ENCODE data around the gene GRK5.

GRK5 gene

GRCh38 chr10:119279441-119279840, 72.1 kb downstream of the GRK5 start:
- no peak for DNase-seq

- DNase-seq, result peak; percentile 80
Measured at GRCh38 chr10:119281581-119282071, 74.3 kb downstream of the GRK5 start.

- DNase-seq, result no peak
Measured at GRCh38 chr10:119282446-119282845, 75.1 kb downstream of the GRK5 start.

- no peak for DNase-seq
Measured at GRCh38 chr10:119283387-119283786, 76.0 kb downstream of the GRK5 start.

- DNase-seq, result peak; percentile 31
Measured at GRCh38 chr10:119283818-119284217, 76.4 kb downstream of the GRK5 start.

DNA sequence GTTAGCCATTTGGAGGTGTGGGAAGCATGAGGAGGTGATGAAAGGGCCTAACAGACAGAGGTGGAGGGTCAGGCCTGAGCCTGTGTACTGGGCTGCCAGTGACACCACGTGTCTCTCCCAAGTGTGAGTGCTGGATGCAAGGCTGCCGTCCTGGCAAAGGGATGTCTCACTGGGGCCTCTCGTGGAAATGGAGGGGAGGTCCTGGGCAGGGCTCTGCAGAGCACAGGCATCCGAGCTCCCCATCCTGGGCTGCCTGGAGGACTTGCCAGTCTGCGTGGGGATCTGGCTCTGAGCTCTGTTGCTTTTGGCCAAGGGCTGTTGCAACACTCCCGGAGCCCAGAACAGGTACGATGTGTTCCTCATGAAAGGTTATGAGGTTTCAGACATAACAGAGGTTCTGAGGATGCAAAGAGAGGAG, 77.3 kb downstream of the GRK5 start:
- DNase-seq, result no peak

DNA sequence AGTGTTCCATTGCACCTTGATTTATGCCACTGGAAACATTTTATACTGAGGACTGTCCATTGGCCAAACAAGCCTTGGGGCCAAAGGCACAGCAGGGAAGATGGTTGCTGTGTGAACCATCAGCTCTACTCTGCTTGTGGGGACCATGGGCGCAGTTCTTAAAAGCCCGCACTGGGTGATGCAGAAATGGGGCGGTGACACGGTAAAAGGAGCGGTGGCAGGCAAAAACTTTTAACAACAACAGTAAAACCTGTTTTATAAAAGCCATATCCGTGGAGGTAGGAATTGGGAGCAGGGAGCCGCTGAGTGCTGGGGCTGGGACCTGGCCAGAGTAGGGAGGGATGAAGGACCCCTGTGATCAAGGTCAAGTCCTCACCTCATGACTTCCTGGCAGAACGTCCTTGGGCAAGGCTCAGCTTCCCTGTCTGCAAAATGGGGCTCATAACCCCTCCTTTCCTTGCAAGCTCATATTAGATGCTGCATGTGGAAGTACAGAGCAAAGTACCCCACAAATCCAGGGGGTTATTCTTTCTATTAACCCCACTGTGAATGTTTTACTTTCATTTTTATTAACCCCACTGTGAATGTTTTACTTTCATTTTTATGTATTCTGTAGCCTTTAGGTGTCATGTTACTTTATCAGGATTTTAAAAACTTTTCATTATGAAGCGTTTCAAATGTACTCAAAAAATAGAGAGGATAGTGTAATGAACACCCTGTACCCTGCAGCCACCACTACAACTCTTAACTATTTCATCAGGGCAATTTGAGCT, 78.3 kb downstream of the GRK5 start:
- no peak for DNase-seq

GRCh38 chr10:119286516-119286915, 79.1 kb downstream of the GRK5 start:
- DNase-seq, result no peak

DNA sequence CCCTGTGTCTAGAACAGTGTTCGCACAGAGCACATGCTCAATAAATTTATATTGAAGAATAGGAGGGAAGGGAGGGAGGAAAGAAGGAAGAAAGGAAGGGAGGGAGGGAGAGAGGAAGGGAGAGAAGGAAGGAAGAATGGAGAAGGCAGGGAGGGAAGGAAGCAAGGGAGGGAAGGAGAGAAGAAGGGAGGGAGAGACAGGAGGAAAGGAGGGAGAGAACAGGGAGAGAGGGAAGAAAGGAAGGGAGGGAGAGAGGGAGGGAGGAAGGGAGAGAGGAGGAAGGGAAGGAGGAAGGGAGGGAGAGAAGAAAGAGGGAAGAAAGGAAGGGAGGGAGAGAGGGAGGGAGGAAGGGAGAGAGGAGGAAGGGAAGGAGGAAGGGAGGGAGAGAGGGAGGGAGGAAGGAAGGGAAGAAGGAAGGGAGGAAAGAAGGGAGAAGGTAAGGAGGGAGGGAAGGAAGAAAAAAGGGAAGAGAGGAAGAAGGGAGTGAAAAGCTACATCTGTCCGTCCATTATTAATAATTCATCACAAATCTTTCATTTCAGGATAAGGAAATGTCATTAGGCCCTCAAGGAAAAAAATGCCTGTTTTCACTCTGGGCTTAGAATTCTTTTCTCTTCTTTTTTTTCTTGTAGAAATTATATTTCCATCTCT, 79.7 kb downstream of the GRK5 start:
- DNase-seq, result no peak

DNA sequence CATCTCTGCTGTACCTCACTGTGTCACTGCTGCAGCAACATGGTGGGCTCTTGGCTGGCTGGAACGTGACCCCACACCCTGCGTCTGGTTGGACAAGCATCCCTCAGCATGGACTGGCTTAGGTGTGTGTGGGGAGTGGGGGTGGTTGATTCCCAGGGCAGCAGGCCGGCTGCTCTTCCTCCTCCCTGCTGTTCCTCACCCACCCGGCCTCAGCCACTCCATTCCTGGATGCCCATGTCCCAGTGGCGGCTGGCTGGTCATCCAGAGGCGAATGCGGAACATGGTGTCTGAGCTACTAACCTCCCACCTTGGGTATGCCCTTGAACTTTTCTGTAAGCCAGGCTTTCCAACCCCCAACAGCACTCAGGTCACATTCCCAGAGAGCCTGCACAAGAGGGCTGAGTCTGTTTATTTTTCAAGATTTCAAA, 81.2 kb downstream of the GRK5 start:
- no peak for DNase-seq

GRCh38 chr10:119289227-119289920, 82.0 kb downstream of the GRK5 start:
- DNase-seq, result no peak

DNA sequence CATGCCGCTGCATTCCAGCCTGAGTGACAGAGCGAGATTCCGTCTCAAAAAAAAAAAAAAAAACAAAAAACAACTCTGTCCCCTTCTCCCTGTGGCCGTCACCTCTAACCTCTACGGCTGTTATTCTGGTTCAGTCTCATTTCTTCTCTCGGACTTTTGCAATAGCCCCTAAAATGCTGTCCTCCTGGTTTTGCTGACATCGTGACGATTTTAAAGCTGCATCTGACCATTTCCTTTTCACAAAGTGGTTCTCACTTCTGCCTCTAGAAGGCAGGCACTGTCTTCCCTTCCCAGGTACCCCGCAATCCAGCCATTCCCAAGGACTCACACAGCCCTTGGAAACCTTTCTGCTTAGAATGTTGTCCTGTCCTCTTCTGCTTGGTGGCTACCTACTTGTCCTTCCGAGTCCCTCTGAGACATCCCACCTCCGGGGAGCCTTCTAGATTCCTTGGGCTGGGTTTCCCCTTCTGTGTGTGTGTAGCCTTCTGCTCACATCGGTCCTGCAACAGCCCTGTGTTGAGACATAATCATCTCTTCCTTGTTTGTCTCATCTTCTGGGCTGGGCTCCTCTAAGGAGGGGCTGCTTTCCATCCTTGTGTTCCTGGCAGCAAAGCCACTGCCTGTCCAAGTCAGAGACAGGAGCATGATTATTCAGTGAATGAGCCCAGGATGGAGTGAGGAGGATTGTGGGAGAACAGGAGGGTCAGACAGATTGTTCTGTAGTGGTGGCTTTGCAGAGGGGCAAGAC, 83.1 kb downstream of the GRK5 start:
- no peak for DNase-seq

GRCh38 chr10:119291223-119291900, 84.0 kb downstream of the GRK5 start:
- no peak for DNase-seq

DNA sequence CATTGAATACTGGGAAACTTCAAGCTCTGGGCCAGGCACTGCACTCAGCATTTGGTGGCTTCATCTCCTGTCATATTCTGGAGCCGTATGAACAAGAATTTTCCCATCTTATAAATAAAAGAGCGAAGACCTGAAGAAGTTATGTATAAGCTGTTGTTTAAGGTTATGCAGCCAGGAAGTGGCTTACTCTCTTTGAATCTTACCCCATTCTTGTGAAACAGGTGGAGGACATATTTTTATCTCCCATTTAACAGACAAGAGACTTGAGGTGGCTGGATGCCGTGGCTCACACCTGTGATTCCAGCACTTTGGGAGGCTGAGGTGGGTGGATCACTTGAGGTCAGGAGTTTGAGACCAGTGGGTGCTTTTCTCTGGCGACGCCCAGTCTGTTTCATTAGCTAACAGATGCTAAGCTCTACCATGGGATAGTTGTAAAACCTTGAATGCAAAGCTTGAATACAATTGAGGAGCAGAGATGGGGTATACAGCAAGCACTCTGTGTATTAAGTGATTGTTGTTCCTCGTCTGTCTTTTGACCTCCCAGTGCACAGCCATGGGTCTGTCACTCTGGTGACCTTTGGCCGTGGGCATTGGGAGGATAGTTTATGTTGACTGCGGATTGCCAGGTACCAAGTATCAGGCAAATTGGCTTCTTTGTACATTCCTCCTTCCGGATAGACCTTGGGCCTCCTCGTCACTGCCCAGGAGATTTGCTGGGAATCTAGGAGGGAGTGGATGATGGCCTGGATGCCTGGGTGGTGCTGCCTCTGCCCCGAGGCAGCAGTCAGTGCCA, 85.8 kb downstream of the GRK5 start:
- DNase-seq, result no peak

DNA sequence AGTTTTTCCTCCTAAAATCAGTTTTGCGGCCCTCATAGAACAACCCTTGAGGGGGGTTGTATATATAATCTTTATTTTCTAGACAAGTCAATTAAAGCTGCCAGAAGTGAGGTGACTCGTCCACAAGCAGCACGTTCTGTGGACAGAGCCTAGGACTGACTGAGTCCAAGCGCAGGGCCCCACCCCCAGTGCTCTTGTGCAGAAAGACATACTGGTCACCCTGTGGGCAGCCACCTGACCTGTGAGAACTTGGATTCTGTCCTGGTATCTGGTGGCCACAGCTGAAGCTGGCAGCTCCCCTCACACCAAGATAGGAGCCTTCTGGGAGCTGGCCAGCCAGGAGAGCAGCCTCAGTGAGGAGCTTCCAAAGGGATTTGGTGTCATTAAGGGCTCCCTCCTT, 89.3 kb downstream of the GRK5 start:
- no peak for DNase-seq

DNA sequence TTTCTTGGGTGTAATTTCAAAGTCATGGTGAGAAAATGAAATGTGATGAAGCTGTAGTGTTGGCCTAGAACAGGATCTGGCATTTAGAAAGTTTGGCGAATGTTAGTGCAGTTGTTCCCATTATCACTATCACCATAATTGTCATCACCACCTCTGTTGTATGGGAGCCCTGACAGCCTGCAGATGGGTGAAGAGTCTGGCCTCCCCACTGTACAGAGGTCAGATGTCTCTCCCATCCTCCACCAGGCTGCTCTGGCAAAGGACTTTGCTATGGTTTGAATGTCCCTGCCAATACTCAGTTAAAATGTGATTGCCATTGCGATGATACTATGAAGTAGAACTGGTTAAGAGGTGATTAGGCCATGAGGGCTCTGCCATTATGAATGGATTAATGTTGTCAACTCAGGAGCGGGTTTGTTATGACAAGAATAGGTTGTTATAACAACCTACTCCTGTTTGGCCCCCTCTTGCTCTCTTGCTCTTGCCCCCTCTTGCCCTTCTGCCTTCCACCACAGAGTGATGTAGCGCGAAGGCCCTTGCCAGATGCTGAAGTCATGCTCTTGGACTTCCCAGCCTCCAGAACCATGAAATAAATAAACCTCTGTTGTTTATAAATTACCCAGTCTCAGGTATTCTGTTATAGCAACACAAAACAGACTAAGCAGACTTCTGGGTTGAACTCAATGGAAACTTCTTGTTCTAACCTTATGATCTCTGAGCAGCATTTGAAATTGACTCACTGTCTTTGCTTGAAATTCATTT, 90.0 kb downstream of the GRK5 start:
- no peak for DNase-seq

DNA sequence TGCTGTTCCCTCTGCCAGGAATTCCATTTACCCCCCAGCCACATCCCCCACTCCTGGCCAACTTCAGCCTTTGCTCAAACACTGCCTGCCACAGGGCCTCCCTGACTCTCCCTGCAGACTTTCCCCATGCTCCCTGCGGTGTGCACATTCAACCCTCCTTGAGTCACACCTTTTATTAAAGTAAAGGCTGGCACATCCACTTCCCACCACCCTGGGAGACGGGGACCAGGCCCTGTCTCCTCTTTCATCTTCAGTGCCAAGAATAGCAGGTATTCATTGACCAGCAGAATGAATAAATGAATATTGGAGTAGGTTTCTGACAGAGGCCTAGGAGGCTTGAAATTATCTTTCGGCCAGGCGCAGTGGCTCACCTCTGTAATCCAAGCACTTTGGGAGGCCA, 91.4 kb downstream of the GRK5 start:
- no peak for DNase-seq

DNA sequence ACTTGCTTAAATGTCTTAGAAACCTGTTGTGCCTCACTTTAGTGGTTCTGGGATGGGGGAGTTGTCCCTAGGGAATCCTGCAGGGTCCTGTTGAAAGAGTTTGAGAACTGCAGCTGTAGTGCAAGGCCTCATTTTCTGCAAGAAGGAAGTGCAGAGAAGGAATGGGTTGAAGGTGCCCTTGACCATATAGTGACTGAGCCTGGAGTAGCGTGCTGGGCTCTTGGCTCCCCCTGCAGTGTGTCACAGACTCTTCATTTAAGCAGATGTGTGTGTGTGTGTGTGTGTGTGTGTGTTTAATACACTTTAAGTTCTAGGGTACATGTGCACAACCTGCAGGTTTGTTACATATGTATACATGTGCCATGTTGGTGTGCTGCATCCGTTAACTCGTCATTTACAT, 92.2 kb downstream of the GRK5 start:
- DNase-seq, result no peak

GRCh38 chr10:119301397-119301796, 94.0 kb downstream of the GRK5 start:
- DNase-seq, result no peak

- no peak for DNase-seq
Measured at GRCh38 chr10:119302172-119302571, 94.8 kb downstream of the GRK5 start.
